H54 (cell line): ENCODE data around the gene MAB21L1.
A peak's percentile ranks its signal among the peaks of the same experiment; 100 is the strongest.

ENCODE experiments used
- DNase-seq: peaks from one replicate; pipeline ENCODE4 v3.0.0; 2011; ENCODE audit warnings: low spot score, mixed read lengths; ENCODE audit not compliant: insufficient read length
- FAIRE-seq: peaks from 3 replicates; lab custom pipeline; 2011; peaks lifted over from hg19 to GRCh38; lab: Jason Lieb, UNC
- POLR2A ChIP-seq: IDR thresholded peaks from 2 replicates; pipeline ENCODE4 v1.6.1; 2011; ENCODE audit warnings: low read depth, mild to moderate bottlenecking, low read length

MAB21L1 gene

DNA sequence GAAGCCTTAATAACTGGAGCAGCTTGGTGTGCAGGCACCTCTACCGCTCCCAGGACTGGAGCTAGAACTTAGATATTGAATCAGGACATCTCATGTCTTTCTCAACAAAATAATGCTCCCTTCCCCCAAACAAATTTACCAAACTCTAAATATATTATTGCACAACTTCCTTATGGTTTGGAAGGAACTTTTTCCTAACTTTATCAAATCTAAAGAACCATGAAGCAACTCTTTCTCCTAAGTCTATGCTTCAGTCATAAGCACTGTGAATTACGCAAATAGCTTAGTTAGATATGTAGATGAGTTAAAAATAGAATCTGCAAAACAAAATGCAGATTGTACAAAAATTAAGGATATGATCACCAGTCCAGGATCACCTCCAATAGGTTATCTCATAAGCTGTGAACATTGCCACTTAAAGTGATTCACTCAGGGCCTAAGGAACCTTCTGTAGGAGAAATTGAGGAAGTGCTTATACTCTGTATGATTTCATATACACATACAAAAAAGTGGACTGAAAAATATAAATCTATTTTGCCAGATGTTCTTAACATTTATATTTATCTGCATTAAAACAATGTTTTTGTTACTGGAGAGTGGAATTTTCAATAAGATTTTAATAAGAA, 20.4 kb upstream of the MAB21L1 start:
- TF ChIP-seq POLR2A, result no peak
- no peak for FAIRE-seq
- DNase-seq, result no peak

DNA sequence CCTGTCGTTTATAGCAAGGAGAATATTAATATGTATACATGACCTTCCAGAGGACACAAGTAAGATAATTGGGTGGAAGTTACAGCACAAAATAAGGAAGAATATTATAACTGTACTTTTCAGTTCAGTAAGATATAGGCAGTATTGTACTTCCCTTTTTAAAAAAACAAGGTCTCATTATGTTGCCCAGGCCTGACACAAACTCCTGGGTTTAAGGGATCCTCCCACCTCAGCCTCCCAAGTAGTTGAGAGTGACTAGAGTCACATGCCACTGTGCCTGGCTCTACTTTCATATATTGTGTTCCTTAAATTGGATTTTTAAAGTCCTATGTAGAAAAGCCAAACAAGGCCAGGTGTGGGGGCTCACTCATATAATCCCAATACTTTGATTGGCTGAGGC, 19.5 kb upstream of the MAB21L1 start:
- no peak for TF ChIP-seq POLR2A
- FAIRE-seq (no peak), DNase-seq (no peak)

GRCh38 chr13:35489050-35489449, 12.6 kb upstream of the MAB21L1 start:
- FAIRE-seq, result no peak
- DNase-seq, result no peak
- TF ChIP-seq POLR2A, result no peak

DNA sequence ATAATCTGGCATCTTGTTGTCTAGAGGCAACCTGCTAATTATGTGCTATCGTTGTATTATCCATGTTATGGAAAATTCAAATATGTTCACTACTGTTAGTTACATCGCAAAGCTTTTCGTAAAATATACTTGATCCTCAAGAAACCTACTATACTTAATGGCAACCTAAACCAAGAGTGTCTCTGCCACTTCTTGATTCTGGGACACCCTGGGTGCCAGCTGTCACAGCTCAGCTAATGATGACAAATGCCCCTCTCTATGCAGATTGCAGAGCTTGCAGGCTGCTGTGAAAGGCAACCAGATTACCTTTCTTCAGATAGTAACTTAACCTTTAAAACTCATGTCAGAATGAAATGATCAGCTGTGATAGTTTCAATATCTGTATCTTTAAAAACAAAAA, 8.9 kb upstream of the MAB21L1 start:
- no peak for DNase-seq

DNA sequence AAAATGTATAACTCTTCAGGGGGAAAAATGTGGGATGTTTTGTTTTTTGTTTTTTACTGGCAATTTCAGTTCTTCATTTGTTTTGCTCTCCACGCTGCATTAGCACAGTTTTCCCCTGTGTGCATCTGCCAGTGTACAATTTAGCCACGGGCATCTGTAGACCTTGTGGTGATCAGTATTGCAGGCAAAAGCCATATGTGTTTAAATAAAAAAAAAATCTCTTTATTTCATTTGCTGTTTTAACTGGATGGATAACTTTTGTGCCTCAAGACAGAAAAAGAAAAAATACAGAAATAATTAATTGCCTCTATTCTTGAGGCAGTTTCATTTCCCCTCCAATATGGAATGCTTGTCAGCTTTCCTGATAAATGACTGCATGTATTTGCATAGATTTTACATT, 7.9 kb upstream of the MAB21L1 start:
- DNase-seq (no peak), FAIRE-seq (no peak)
- no peak for TF ChIP-seq POLR2A

More for the DNA sequence above, 8.9 kb upstream of the MAB21L1 start:
- FAIRE-seq, result no peak
- TF ChIP-seq POLR2A, result no peak

DNA sequence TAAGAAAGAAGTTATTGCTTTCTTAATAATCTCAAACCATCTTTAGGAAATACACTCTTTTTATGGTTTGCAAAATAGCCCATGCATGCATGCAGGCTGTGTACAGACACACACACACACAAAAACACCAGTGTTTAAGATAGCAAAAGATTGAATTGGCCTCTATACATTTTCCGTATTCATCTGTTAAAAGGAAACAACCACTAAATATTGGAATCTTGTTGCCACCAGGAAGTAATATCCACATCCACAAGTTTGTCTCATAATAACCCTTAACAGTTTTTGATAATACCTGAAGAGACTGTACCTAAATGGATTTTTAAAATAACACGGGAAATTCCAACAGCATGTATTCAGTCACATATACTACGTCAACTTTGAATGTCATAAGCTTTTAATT, 7.3 kb upstream of the MAB21L1 start:
- no peak for FAIRE-seq
- no peak for DNase-seq
- TF ChIP-seq POLR2A, result no peak

DNA sequence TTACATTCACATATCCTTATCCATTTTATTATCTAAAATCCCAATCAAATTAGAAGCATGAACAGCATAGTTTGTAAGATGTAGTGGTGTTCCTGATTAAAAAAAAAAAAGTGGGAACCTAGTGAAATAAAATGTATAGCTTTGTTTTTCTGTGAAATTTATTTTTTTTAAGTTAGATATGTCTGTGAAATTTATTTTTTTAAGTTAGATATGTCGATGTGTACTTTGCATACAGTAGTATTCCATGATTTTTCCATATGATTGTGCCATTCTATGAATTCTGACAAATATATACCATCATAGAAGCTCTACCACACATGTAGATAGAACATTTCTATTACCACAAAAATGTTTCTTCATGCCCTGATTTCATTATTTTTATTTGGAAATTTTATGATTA, 6.0 kb upstream of the MAB21L1 start:
- DNase-seq, result no peak
- no peak for FAIRE-seq
- TF ChIP-seq POLR2A, result no peak

DNA sequence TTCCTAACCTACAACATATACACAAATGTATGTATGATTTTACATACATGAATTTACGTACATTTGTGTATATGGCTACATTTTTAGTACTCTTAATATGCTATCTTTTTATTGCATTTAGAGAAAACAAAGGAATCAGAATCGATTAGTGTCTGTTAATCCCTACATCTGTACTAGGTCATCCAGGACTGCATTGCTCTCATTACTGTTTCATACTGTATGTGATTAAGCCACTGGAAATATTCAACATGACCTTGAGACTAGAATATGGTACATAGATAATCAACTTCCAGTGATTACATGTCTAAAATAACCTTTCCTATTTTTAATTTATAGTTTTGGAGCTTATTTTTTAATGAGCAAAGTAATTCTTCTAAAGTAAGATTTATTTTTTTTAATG, 5.3 kb upstream of the MAB21L1 start:
- FAIRE-seq (no peak), DNase-seq (no peak)
- TF ChIP-seq POLR2A, result no peak

DNA sequence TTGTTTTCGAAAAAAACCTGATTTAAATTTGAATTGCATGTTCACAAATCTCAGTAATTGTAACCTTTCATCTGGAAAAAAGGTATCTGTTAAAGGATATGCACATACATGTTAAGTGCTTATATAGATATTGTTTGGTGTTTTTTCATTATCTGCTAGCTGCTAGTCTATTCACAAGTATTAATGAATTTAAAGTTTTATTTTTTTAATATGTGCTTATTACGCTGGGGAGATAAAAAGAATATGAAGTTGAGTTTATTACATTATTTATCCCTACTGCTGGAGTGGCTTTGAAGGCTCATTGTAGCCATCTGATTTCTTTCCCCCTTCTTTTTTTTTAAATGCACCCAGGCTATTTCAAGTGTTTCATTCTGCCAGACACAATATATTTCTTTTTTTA, 3.9 kb upstream of the MAB21L1 start:
- no peak for FAIRE-seq
- TF ChIP-seq POLR2A, result no peak
- no peak for DNase-seq

- no peak for TF ChIP-seq POLR2A
- no peak for DNase-seq
- no peak for FAIRE-seq
Measured at GRCh38 chr13:35479706-35480105, 3.2 kb upstream of the MAB21L1 start.

- TF ChIP-seq POLR2A, result no peak
- no peak for DNase-seq
- no peak for FAIRE-seq
Measured at GRCh38 chr13:35479038-35479492, 2.6 kb upstream of the MAB21L1 start.

DNA sequence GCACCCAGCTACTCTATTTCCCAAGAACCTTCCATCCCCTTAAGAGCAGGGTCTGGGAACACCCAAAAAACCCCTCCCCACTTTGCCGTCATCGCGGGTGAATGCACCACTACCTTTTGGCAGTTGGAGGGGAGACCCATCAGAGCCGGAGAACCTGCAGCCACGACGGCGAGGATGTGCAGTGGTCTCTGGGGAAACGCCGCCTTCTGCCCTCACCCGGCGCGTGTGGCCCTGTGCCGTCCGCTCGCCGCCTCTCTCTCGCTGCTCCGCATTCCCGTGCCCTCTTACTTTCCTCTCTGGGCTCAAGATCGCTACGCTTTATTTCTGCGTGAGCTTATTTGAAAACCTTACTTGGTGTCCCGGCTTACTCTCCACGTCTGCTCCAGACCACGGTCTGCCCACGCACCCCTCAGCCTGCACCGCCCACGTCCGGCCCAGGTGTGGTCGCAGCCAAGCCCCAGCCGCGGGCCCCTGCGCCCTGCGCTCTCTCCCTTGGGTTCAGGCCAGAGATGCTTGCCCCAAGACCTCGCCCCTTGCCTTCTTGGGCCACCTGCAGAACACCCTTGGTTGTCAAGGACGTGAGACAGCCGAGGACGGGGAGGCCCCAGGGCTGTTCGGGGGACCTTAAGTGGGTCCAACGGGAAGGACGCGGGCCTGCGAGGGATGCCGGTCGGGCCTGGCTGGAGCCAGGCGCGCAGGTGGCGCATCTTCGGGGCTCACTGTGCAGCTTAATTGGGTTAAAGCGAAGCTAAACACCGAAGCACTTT, 2.0 kb upstream of the MAB21L1 start:
- FAIRE-seq (no peak), DNase-seq (no peak)
- TF ChIP-seq POLR2A, result no peak

DNA sequence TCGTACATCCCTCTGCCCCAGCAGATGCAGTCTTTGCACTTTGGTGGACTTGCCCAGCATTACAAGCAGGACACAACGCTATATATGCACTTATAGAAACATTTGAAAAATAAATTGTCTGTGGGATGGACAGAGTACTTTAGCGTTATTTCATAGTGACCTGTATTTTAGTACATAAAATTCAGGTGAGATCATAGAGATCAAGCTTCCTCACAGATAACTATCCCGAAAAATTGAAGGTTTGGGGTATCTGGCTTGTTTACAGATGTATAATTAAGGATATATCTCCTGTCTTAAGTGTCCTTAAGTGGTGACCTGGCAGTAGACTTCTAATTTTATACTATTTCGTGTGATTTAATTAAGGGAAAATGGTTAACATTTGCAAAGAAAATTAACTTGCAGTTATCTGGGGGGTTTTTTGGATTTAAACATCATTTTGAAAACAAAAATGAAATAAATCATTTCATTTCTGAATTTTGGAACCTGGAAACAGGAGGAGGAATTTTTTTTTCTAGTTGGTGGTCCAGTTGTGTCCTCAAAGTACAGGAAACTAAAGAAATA, 977 bp upstream of the MAB21L1 start:
- DNase-seq, result no peak
- no peak for TF ChIP-seq POLR2A
- no peak for FAIRE-seq

GRCh38 chr13:35475212-35475959, 1.1 kb downstream of the MAB21L1 start:
- no peak for TF ChIP-seq POLR2A
- FAIRE-seq (no peak), DNase-seq (peak; percentile 35)
